CD14-positive monocyte (primary cell): ENCODE results near the gene PFN3. TPM values are rescaled to one million over a fixed set of nuclear protein-coding genes. Genes with fewer than 3 reads are reported as not detected.
"Not testable (repeated sequence)": the region's sequence is repeated elsewhere in the genome, so short reads cannot be mapped to it uniquely, and the experiment has no call there.

ENCODE experiments used
- DNase-seq, 3 donors: peaks; one replicate each; pipeline ENCODE4 v3.0.0-alpha.2; 2011 to 2022
- H2AFZ ChIP-seq: 2 replicates; pipeline ENCODE4 v1.6.0; 2012; ENCODE audit warnings: mild to moderate bottlenecking, low read depth, low read length, inconsistent platforms; ENCODE audit not compliant: insufficient read depth, poor library complexity, severe bottlenecking
- H3K27ac ChIP-seq, 2 donors: 1 replicate in 1 of 2; 2 replicates in 1 of 2; pipeline ENCODE4 v1.5.1; 2012 to 2013; ENCODE audit warnings: low read length in 2 of 2, control low read depth in 1 of 2, inconsistent platforms in 1 of 2, low read depth in 1 of 2, mild to moderate bottlenecking in 1 of 2
- H3K27me3 ChIP-seq, 2 donors: one replicate each; pipeline versions ENCODE4 v1.6.0 to v1.6.1; 2011 to 2013; ENCODE audit warnings: low read length in 2 of 2; ENCODE audit not compliant: control insufficient read depth in 2 of 2, insufficient read depth in 2 of 2
- H3K36me3 ChIP-seq, 2 donors: replicated peaks in 1 of 2; 1 replicate in 1 of 2; 2 replicates in 1 of 2; pipeline versions ENCODE4 v1.5.1 to v1.6.1; 2012 to 2013; ENCODE audit warnings: low read length in 2 of 2, control low read depth in 1 of 2, inconsistent platforms in 1 of 2, mild to moderate bottlenecking in 1 of 2; ENCODE audit not compliant: insufficient read depth in 2 of 2, control insufficient read depth in 1 of 2
- H3K4me1 ChIP-seq, 2 donors: 1 replicate in 1 of 2; 2 replicates in 1 of 2; pipeline versions ENCODE4 v1.5.1 to v1.6.1; 2012 to 2013; ENCODE audit warnings: low read length in 2 of 2, control low read depth in 1 of 2, inconsistent platforms in 1 of 2, mild to moderate bottlenecking in 1 of 2, moderate library complexity in 1 of 2; ENCODE audit not compliant: insufficient read depth in 2 of 2, control insufficient read depth in 1 of 2
- H3K4me2 ChIP-seq: replicated peaks from 2 replicates; pipeline ENCODE3; 2012; ENCODE audit warnings: low read length, moderate library complexity, mild to moderate bottlenecking; ENCODE audit not compliant: poor library complexity, severe bottlenecking; ENCODE audit errors: extremely low read depth
- H3K4me3 ChIP-seq, 3 experiments: fragments of 200-600 bp in 1 of 3; sonication (generic) in 1 of 3; replicated peaks in 1 of 3; 1 replicate in 2 of 3; 2 replicates in 1 of 3; pipeline ENCODE4 v1.5.1; 2011 to 2013; ENCODE audit warnings: low read length in 3 of 3, mild to moderate bottlenecking in 3 of 3, control low read depth in 2 of 3, low read depth in 2 of 3, inconsistent platforms in 1 of 3, moderate library complexity in 1 of 3
- H3K79me2 ChIP-seq: 2 replicates; pipeline ENCODE4 v1.6.0; 2012; ENCODE audit warnings: mild to moderate bottlenecking, control low read depth, inconsistent platforms, low read length, moderate library complexity; ENCODE audit not compliant: insufficient read depth
- H3K9ac ChIP-seq: 2 replicates; pipeline ENCODE4 v1.6.0; 2017; ENCODE audit warnings: low read length, mild to moderate bottlenecking; ENCODE audit not compliant: insufficient read depth, poor library complexity, severe bottlenecking
- H3K9me3 ChIP-seq, 2 donors: replicated peaks in 1 of 2; 1 replicate in 1 of 2; 2 replicates in 1 of 2; pipeline versions ENCODE4 v1.5.1 to v1.6.1; 2012 to 2013; ENCODE audit warnings: low read length in 2 of 2, control low read depth in 1 of 2; ENCODE audit not compliant: control insufficient read depth in 1 of 2, insufficient read depth in 1 of 2
- H4K20me1 ChIP-seq: 2 replicates; pipeline ENCODE4 v1.6.0; 2012; ENCODE audit warnings: mild to moderate bottlenecking, low read length, control low read depth, moderate library complexity; ENCODE audit not compliant: insufficient read depth
- H3K27ac Mint-ChIP-seq, 7 donors: one replicate each; pipeline ENCODE4 v1.8.0; 2020; ENCODE audit warnings: mild to moderate bottlenecking in 7 of 7, mixed read lengths in 7 of 7, moderate library complexity in 6 of 7, inconsistent platforms in 2 of 7
- H3K27me3 Mint-ChIP-seq, 3 donors: one replicate each; pipeline ENCODE4 v1.8.0; 2021 to 2022; ENCODE audit warnings: low read depth in 3 of 3, mild to moderate bottlenecking in 3 of 3, mixed read lengths in 3 of 3, moderate library complexity in 3 of 3, inconsistent platforms in 1 of 3
- H3K36me3 Mint-ChIP-seq, 2 donors: one replicate each; pipeline ENCODE4 v1.8.0; 2020; ENCODE audit warnings: mixed read lengths in 2 of 2, inconsistent platforms in 1 of 2, mild to moderate bottlenecking in 1 of 2
- H3K4me1 Mint-ChIP-seq: one replicate; pipeline ENCODE4 v1.8.0; 2020; ENCODE audit warnings: mild to moderate bottlenecking, mixed read lengths
- H3K4me3 Mint-ChIP-seq, 2 donors: one replicate each; pipeline ENCODE4 v1.8.0; 2020; ENCODE audit warnings: mild to moderate bottlenecking in 2 of 2, mixed read lengths in 2 of 2, moderate library complexity in 1 of 2
- H3K9me3 Mint-ChIP-seq, 7 donors: one replicate each; pipeline ENCODE4 v1.8.0; 2020 to 2022; ENCODE audit warnings: mixed read lengths in 7 of 7, mild to moderate bottlenecking in 6 of 7, moderate library complexity in 6 of 7, inconsistent platforms in 2 of 7
- CTCF ChIP-seq: fragments of 200-600 bp; IDR thresholded peaks from one replicate; pipeline ENCODE4 v1.8.0; 2022; ENCODE audit warnings: antibody characterized with exemption, mild to moderate bottlenecking
- WGBS: methylation state at CpG from one replicate; pipeline ENCODE4 v1.1.5; 2013; ENCODE audit warnings: missing lambda C conversion rate; ENCODE audit not compliant: insufficient coverage; 5-methylcytosine and 5-hydroxymethylcytosine counted together
- intact Hi-C, 2 donors: fragments of 100-400 bp; cut with micrococcal nuclease; formaldehyde crosslinking; loops; one replicate each; pipeline versions ENCODE4 v1.15.0 to v1.15.1; 2023
- polyA plus RNA-seq, 3 donors: library from polyadenylated mRNA; depleted of rRNA in 1 of 3; unstranded in 2 of 3; stranded (reverse) in 1 of 3; fragments of 300-500 nt in 2 of 3; fragments of >200 nt in 1 of 3; fragmentation: Illumina TruSeq in 2 of 3; gene quantifications; 1 replicate in 2 of 3; 2 replicates in 1 of 3; pipeline ENCODE4 v1.2.3, GENCODE V29; 2012 to 2021

PFN3 gene
- polyA plus RNA-seq, 3 donors = not detected

GRCh38 chr5:177423671-177424070 lies 23.2 kb upstream of the PFN3 start:
- no CpG with 5 or more reads among the region's 2 CpGs for WGBS
- Histone ChIP-seq H3K4me1 (peaks cover 40 to 55% of the 10 kb centered on the region in 2 donors), H3K9ac (no peak overlapping the region), H3K27me3 (no peaks in the 10 kb centered on the region), H3K9me3 (no peaks in the 10 kb centered on the region), H3K36me3 (no peaks in the 10 kb centered on the region), H4K20me1 (peaks cover 3% of the 10 kb centered on the region), H2AFZ (no peak overlapping the region), H3K27ac (no peak overlapping the region), H3K4me3 (no peak overlapping the region), H3K4me2 (no peak overlapping the region), H3K79me2 (peaks cover 21% of the 10 kb centered on the region)
- no peak for DNase-seq
- Mint-ChIP-seq H3K27ac (peak overlapping the region in 1 of 7 donors; percentile 58), H3K4me1 (peaks cover 49% of the 10 kb centered on the region), H3K36me3 (peaks cover 0 to 11% of the 10 kb centered on the region in 2 donors), H3K4me3 (no peak overlapping the region), H3K9me3 (peaks cover 0 to 4% (median 0%) of the 10 kb centered on the region in 7 donors), H3K27me3 (peaks cover 0 to 1% (median 0%) of the 10 kb centered on the region in 3 donors)
- no peak for TF ChIP-seq CTCF
- intact Hi-C loops = no loop called here

GRCh38 chr5:177421062-177421798 lies 20.8 kb upstream of the PFN3 start:
- no peaks in the 10 kb centered on the region for H3K36me3 ChIP-seq
- no peaks in the 10 kb centered on the region for H3K79me2 ChIP-seq
- H3K27me3 Mint-ChIP-seq = no peaks in the 10 kb centered on the region
- peaks cover 0 to 4% (median 0%) of the 10 kb centered on the region in 7 donors for H3K9me3 Mint-ChIP-seq
- no peak overlapping the region for H2AFZ ChIP-seq
- H3K36me3 Mint-ChIP-seq = no peaks in the 10 kb centered on the region
- H3K27ac ChIP-seq = no peak overlapping the region
- peaks cover 40 to 52% of the 10 kb centered on the region in 2 donors for H3K4me1 ChIP-seq
- intact Hi-C loops = no loop called here
- peaks cover 51% of the 10 kb centered on the region for H3K4me1 Mint-ChIP-seq
- no CpG with 5 or more reads among the region's 6 CpGs for WGBS
- no peaks in the 10 kb centered on the region for H3K9me3 ChIP-seq
- no peak for TF ChIP-seq CTCF
- no peak overlapping the region for H3K4me3 Mint-ChIP-seq
- no peaks in the 10 kb centered on the region for H4K20me1 ChIP-seq
- H3K4me2 ChIP-seq = no peak overlapping the region
- H3K9ac ChIP-seq = no peak overlapping the region
- no peak for DNase-seq
- peak overlapping the region in 2 of 7 donors; percentile 46 to 53 for H3K27ac Mint-ChIP-seq
- no peaks in the 10 kb centered on the region for H3K27me3 ChIP-seq
- H3K4me3 ChIP-seq = no peak overlapping the region

- H3K36me3 ChIP-seq, H3K27me3 ChIP-seq, H3K9ac ChIP-seq, H3K4me2 ChIP-seq, intact Hi-C loops, H4K20me1 ChIP-seq, H3K4me3 Mint-ChIP-seq, H3K4me3 ChIP-seq, H3K9me3 Mint-ChIP-seq, H3K36me3 Mint-ChIP-seq, H3K79me2 ChIP-seq, DNase-seq, H2AFZ ChIP-seq, H3K9me3 ChIP-seq, H3K27me3 Mint-ChIP-seq: not testable (repeated sequence)
- Mint-ChIP-seq H3K4me1 (peaks cover 55% of the 10 kb centered on the region), H3K27ac (peak overlapping the region in 5 of 7 donors; percentile 80 to 92 (median 86))
- WGBS = 100% methylated on average over 2 of the region's 7 CpGs
- Histone ChIP-seq H3K4me1 (peaks cover 41 to 55% of the 10 kb centered on the region in 2 donors), H3K27ac (peak overlapping the region in 1 of 2 donors; percentile 68)
These were observed 20.0 kb upstream of the PFN3 start for GRCh38 chr5:177420472-177420871.
